ENCODE data around the gene CCDC33. TPM values are rescaled to one million over a fixed set of nuclear protein-coding genes. Genes with fewer than 3 reads are reported as not detected.

The CCDC33 gene
- total RNA-seq, 1 experiment from 2014 or later = not detected

DNA sequence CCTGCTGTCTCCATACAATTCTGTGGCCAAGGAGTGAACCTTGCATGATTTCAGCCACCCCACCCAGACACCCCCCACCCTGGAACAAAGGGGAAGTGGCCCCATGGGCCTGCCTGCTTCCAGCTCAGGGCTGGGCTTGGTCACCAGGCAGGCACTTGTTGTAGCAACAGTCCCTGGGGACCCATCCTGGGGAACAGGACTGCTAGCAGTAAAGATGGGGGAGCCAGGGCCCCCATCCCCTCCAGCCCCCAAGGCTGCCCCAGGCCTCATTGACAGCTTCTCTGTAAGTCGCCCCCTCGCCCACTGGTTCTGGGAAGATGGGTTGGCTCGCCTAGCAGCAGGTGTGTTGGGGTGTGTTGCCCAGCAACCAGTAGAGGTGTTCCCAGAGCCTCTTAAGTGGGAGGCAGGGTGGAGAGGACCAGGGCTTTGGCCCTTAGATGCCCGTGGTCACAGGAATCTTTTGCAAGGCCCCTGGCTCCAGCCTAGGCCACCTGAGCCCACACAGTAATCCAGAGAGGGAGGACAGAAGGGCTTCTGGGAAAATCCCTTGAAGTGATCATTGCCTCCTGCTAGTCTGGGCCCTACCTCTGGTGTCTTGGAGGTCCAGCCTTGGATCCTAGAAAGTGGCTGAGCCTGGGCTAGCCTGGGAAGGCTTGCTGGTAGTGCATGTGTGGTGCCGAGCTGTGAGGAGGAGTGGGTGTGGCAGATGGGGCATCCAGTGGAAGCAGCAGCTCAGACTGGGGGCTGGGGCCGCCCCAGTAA is 82.4 kb downstream of the CCDC33 start:
- no peak overlapping the region for H3K4me3 ChIP-seq (ENCODE audit: low read depth in 2 of 2, low read length in 2 of 2)
- TF ChIP-seq TCF7L2 (IDR thresholded peaks at IDR 0.05; ENCODE audit: low read depth, low read length) (no peak), POLR2AphosphoS5 (IDR thresholded peaks at IDR 0.05; ENCODE audit: low read depth, low read length) (no peak), SIN3A (IDR thresholded peaks at IDR 0.05; ENCODE audit: borderline replicate concordance, insufficient read depth, low read depth, low read length) (no peak)
- TF ChIP-seq, protein P1, sequence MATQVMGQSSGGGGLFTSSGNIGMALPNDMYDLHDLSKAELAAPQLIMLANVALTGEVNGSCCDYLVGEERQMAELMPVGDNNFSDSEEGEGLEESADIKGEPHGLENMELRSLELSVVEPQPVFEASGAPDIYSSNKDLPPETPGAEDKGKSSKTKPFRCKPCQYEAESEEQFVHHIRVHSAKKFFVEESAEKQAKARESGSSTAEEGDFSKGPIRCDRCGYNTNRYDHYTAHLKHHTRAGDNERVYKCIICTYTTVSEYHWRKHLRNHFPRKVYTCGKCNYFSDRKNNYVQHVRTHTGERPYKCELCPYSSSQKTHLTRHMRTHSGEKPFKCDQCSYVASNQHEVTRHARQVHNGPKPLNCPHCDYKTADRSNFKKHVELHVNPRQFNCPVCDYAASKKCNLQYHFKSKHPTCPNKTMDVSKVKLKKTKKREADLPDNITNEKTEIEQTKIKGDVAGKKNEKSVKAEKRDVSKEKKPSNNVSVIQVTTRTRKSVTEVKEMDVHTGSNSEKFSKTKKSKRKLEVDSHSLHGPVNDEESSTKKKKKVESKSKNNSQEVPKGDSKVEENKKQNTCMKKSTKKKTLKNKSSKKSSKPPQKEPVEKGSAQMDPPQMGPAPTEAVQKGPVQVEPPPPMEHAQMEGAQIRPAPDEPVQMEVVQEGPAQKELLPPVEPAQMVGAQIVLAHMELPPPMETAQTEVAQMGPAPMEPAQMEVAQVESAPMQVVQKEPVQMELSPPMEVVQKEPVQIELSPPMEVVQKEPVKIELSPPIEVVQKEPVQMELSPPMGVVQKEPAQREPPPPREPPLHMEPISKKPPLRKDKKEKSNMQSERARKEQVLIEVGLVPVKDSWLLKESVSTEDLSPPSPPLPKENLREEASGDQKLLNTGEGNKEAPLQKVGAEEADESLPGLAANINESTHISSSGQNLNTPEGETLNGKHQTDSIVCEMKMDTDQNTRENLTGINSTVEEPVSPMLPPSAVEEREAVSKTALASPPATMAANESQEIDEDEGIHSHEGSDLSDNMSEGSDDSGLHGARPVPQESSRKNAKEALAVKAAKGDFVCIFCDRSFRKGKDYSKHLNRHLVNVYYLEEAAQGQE (IDR thresholded peaks at IDR 0.05; ENCODE audit: insufficient read depth in 1 of 2, low read depth in 2 of 2, low read length in 1 of 2) = no peak
- no peak for DNase-seq (ENCODE audit: low read depth, low spot score)
- H3K4me1 ChIP-seq (ENCODE audit: control insufficient read depth, insufficient read depth, low read length) = peaks cover 4% of the 10 kb centered on the region; the same call in 1 of the 2 replicates
- no peaks in the 10 kb centered on the region for H3K27me3 ChIP-seq (ENCODE audit: control insufficient read depth, insufficient read depth, low read length)
- no peak overlapping the region for H3K27ac ChIP-seq (ENCODE audit: low read length)
- no peaks in the 10 kb centered on the region for H3K9me3 ChIP-seq (ENCODE audit: control insufficient read depth, insufficient read depth, low read depth, low read length)
- intact Hi-C loops (cut with micrococcal nuclease; ENCODE audit: unreplicated experiment) (loop anchor here (10.0 kb wide), 1 partner anchor 344 kb away; no protein-coding TSS in a partner anchor), in situ Hi-C loops (cut with HindIII; ENCODE audit: low pct_unique_long_range_greater_than_20kb, low sequenced_read_pairs) (no loop called here)
- POLR2A ChIA-PET = no interaction called here
- CTCF ChIA-PET = no interaction called here
- no TSS peak for BruUV-seq (replicated peaks)
- no peaks in the 10 kb centered on the region for H3K36me3 ChIP-seq (ENCODE audit: control insufficient read depth, insufficient read depth, low read length)
- no peak for ATAC-seq

DNA sequence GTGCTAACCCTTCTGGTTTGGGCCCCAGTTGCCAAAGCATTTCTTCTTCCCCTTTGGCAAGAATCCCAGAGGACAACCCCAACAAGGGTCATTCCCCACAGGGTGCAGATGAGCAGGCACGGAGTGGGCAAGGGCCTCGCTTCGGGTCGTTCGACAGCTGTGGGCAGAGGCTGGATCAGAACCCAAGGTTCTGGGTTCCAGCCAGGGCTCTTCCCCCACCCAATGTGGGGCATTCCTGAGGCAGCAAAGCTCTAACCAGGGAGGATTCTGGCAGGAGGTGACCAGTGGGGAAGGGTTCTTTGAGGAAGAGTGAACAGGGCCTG is 83.0 kb downstream of the CCDC33 start:
- BruUV-seq (replicated peaks) = no TSS peak
- no peaks in the 10 kb centered on the region for H3K36me3 ChIP-seq (ENCODE audit: control insufficient read depth, insufficient read depth, low read length)
- intact Hi-C loops (cut with micrococcal nuclease; ENCODE audit: unreplicated experiment) (loop anchor here (10.0 kb wide), 1 partner anchor 344 kb away; no protein-coding TSS in a partner anchor), in situ Hi-C loops (cut with HindIII; ENCODE audit: low pct_unique_long_range_greater_than_20kb, low sequenced_read_pairs) (no loop called here)
- no peak overlapping the region for H3K27ac ChIP-seq (ENCODE audit: low read length)
- ChIA-PET CTCF (no interaction called here), POLR2A (no interaction called here)
- ATAC-seq (no peak), DNase-seq (ENCODE audit: low read depth, low spot score) (no peak)
- H3K9me3 ChIP-seq (ENCODE audit: control insufficient read depth, insufficient read depth, low read depth, low read length) = no peaks in the 10 kb centered on the region
- no peaks in the 10 kb centered on the region for H3K27me3 ChIP-seq (ENCODE audit: control insufficient read depth, insufficient read depth, low read length)
- TF ChIP-seq POLR2AphosphoS5 (IDR thresholded peaks at IDR 0.05; ENCODE audit: low read depth, low read length) (no peak), SIN3A (IDR thresholded peaks at IDR 0.05; ENCODE audit: borderline replicate concordance, insufficient read depth, low read depth, low read length) (no peak), TCF7L2 (IDR thresholded peaks at IDR 0.05; ENCODE audit: low read depth, low read length) (no peak)
- TF ChIP-seq, protein P1 (IDR thresholded peaks at IDR 0.05; ENCODE audit: insufficient read depth in 1 of 2, low read depth in 2 of 2, low read length in 1 of 2) = no peak
- TF ChIP-seq, protein P2, sequence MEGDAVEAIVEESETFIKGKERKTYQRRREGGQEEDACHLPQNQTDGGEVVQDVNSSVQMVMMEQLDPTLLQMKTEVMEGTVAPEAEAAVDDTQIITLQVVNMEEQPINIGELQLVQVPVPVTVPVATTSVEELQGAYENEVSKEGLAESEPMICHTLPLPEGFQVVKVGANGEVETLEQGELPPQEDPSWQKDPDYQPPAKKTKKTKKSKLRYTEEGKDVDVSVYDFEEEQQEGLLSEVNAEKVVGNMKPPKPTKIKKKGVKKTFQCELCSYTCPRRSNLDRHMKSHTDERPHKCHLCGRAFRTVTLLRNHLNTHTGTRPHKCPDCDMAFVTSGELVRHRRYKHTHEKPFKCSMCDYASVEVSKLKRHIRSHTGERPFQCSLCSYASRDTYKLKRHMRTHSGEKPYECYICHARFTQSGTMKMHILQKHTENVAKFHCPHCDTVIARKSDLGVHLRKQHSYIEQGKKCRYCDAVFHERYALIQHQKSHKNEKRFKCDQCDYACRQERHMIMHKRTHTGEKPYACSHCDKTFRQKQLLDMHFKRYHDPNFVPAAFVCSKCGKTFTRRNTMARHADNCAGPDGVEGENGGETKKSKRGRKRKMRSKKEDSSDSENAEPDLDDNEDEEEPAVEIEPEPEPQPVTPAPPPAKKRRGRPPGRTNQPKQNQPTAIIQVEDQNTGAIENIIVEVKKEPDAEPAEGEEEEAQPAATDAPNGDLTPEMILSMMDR (IDR thresholded peaks at IDR 0.05) = no peak
- no peak overlapping the region for H3K4me3 ChIP-seq (ENCODE audit: low read depth in 2 of 2, low read length in 2 of 2)
- H3K4me1 ChIP-seq (ENCODE audit: control insufficient read depth, insufficient read depth, low read length) = peaks cover 4% of the 10 kb centered on the region; the same call in 1 of the 2 replicates

Measured in Panc1 (cell line).